HepG2 (cell line): Measurements from ENCODE around the gene LSR. TPM values are rescaled to one million over a fixed set of nuclear protein-coding genes. Genes with fewer than 3 reads are reported as not detected.
A peak's percentile ranks its signal among the peaks of the same experiment; 100 is the strongest.

Experiments
- AGO2 ChIP-seq: fragments of 200-400 bp; formaldehyde crosslinking; optimal IDR thresholded peaks from 2 replicates; pipeline ENCODE3; 2017; ENCODE audit warnings: mild to moderate bottlenecking, low read depth, low read length, moderate library complexity
- CAMTA2 ChIP-seq: sonication (generic); formaldehyde crosslinking; IDR thresholded peaks from 2 replicates; pipeline ENCODE4 v1.4.0; 2020; ENCODE audit warnings: mild to moderate bottlenecking, missing genetic modification reagents, borderline replicate concordance
- CCAR2 ChIP-seq: fragments of 200-400 bp; formaldehyde crosslinking; optimal IDR thresholded peaks from 2 replicates; pipeline ENCODE3; 2018; ENCODE audit warnings: low read depth, mild to moderate bottlenecking, low read length, moderate library complexity
- DPF2 ChIP-seq: sonication (generic); formaldehyde crosslinking; IDR thresholded peaks from 2 replicates; pipeline ENCODE4 v1.4.0; 2020; ENCODE audit warnings: mild to moderate bottlenecking, low read depth, missing genetic modification reagents, borderline replicate concordance
- GABPA ChIP-seq, 2 experiments: IDR thresholded peaks; 2 replicates each; pipeline ENCODE4 v1.6.1; 2011 to 2016; ENCODE audit warnings: low read depth in 2 of 2, low read length in 1 of 2, missing biosample characterization in 1 of 2, missing genetic modification characterization in 1 of 2
- IRX3 ChIP-seq: sonication (generic); formaldehyde crosslinking; IDR thresholded peaks from 2 replicates; pipeline ENCODE4 v1.8.1; 2023; ENCODE audit warnings: mild to moderate bottlenecking, low read depth, missing genetic modification reagents, borderline replicate concordance
- JDP2 ChIP-seq: sonication (generic); formaldehyde crosslinking; IDR thresholded peaks from 2 replicates; pipeline ENCODE4 v1.8.1; 2022; ENCODE audit warnings: missing genetic modification reagents, borderline replicate concordance
- MLX ChIP-seq: IDR thresholded peaks from 2 replicates; pipeline ENCODE4 v1.6.1; 2016
- REPIN1 ChIP-seq: sonication (generic); formaldehyde crosslinking; IDR thresholded peaks from 2 replicates; pipeline ENCODE4 v1.8.0; 2022; ENCODE audit warnings: missing genetic modification reagents, low read depth, mild to moderate bottlenecking, borderline replicate concordance
- RORA ChIP-seq: sonication (generic); formaldehyde crosslinking; IDR thresholded peaks from 2 replicates; pipeline ENCODE4 v1.5.0; 2020; ENCODE audit warnings: mild to moderate bottlenecking, missing genetic modification reagents, moderate library complexity
- STAT5B ChIP-seq: sonication (generic); formaldehyde crosslinking; IDR thresholded peaks from 2 replicates; pipeline ENCODE4 v1.4.0; 2020; ENCODE audit warnings: missing genetic modification reagents
- TCF7 ChIP-seq: sonication (generic); IDR thresholded peaks from 2 replicates; pipeline ENCODE4 v1.6.1; 2016; ENCODE audit warnings: antibody characterized with exemption, low read depth
- TEAD3 ChIP-seq: optimal IDR thresholded peaks from 2 replicates; pipeline ENCODE3; 2016; ENCODE audit warnings: borderline replicate concordance
- ZBTB8A ChIP-seq: sonication (generic); formaldehyde crosslinking; IDR thresholded peaks from 2 replicates; pipeline ENCODE4 v1.4.0; 2020; ENCODE audit warnings: mild to moderate bottlenecking, low read depth, missing genetic modification reagents, borderline replicate concordance
- ZC3H13 ChIP-seq: sonication (generic); formaldehyde crosslinking; IDR thresholded peaks from 2 replicates; pipeline ENCODE4 v1.8.1; 2023; ENCODE audit warnings: mild to moderate bottlenecking, missing genetic modification reagents, moderate library complexity
- ZFAT ChIP-seq: sonication (generic); formaldehyde crosslinking; conservative IDR thresholded peaks from 2 replicates; pipeline ENCODE4 v1.8.1; 2023; ENCODE audit warnings: missing genetic modification reagents, inconsistent platforms
- ZFYVE20 ChIP-seq: sonication (generic); formaldehyde crosslinking; IDR thresholded peaks from 2 replicates; pipeline ENCODE4 v1.8.0; 2023; ENCODE audit warnings: low read depth, mild to moderate bottlenecking, moderate library complexity, missing genetic modification reagents, borderline replicate concordance
- ZNF552 ChIP-seq: sonication (generic); formaldehyde crosslinking; IDR thresholded peaks from 2 replicates; pipeline ENCODE4 v1.9.0; 2022; ENCODE audit warnings: missing genetic modification reagents, mild to moderate bottlenecking, borderline replicate concordance
- ZNF563 ChIP-seq: sonication (generic); formaldehyde crosslinking; IDR thresholded peaks from 2 replicates; pipeline ENCODE4 v1.8.0; 2022; ENCODE audit warnings: mild to moderate bottlenecking, moderate library complexity, missing genetic modification reagents
- ZNF598 ChIP-seq: sonication (generic); formaldehyde crosslinking; IDR thresholded peaks from 2 replicates; pipeline ENCODE4 v1.5.1; 2020; ENCODE audit warnings: mild to moderate bottlenecking, missing genetic modification reagents, borderline replicate concordance
- ZNF703 ChIP-seq: sonication (generic); formaldehyde crosslinking; IDR thresholded peaks from 2 replicates; pipeline ENCODE4 v1.5.1; 2020; ENCODE audit warnings: missing genetic modification reagents, mild to moderate bottlenecking, moderate library complexity, borderline replicate concordance
- ZNF709 ChIP-seq: sonication (generic); formaldehyde crosslinking; IDR thresholded peaks from 2 replicates; pipeline ENCODE4 v1.5.0; 2020; ENCODE audit warnings: mild to moderate bottlenecking, missing genetic modification reagents
- ZSCAN29 ChIP-seq: sonication (generic); formaldehyde crosslinking; conservative IDR thresholded peaks from 2 replicates; pipeline ENCODE4 v1.4.0; 2020; ENCODE audit warnings: mild to moderate bottlenecking, missing genetic modification reagents
- polyA plus RNA-seq, 8 experiments: library from polyadenylated mRNA; depleted of rRNA in 3 of 8; stranded (reverse) in 7 of 8; unstranded in 1 of 8; fragments of >200 nt; fragmentation: Illumina TruSeq in 4 of 8; extraction: Trizol in 4 of 8; gene quantifications; 2 replicates each; pipeline versions ENCODE4 v1.2.1 to v1.2.3, GENCODE V29; 2011 to 2016; ENCODE audit warnings: low read depth in 4 of 8, missing spikeins in 1 of 8, mixed read lengths in 1 of 8; ENCODE audit not compliant: insufficient read depth in 1 of 8
- total RNA-seq, 5 experiments: library from RNA; depleted of rRNA; stranded (reverse); fragments of >200 nt; fragmentation: Illumina TruSeq; extraction: Trizol; gene quantifications; 2 replicates each; pipeline ENCODE4 v1.2.3, GENCODE V29; 2016; ENCODE audit warnings: low read depth in 1 of 5
- TF ChIP-seq, protein P1 (sequence below): sonication (generic); formaldehyde crosslinking; IDR thresholded peaks from 2 replicates; pipeline ENCODE4 v1.5.0; 2020; ENCODE audit warnings: missing genetic modification reagents
- TF ChIP-seq, protein P2 (sequence below): sonication (generic); formaldehyde crosslinking; IDR thresholded peaks from 2 replicates; pipeline ENCODE4 v1.8.0; 2022; ENCODE audit warnings: missing genetic modification reagents, low read depth, mild to moderate bottlenecking, borderline replicate concordance
- TF ChIP-seq, protein P3 (sequence below): conservative IDR thresholded peaks from 2 replicates; pipeline ENCODE4 v1.6.1; 2018; ENCODE audit warnings: missing genetic modification reagents

The LSR gene
- total and polyA plus RNA-seq, 2 of the 13 experiments (the other 11 are each of a cell fraction or from before 2014, with no cell fraction given) = 29.2 to 79.2 TPM

GRCh38 chr19:35248310-35249145, at the start of gene LSR (continued):
- TF ChIP-seq ZNF598 (CRISPR knock-in tag) (no peak), ZSCAN29 (CRISPR knock-in tag) (0 out of 2 replicates have a peak, but pooled peaks have one; percentile 24), REPIN1 (peak; percentile 95), ZC3H13 (peak; percentile 97), ZFYVE20 (no peak), RORA (CRISPR knock-in tag) (no peak), JDP2 (CRISPR knock-in tag) (no peak; the same call in 1 of the 2 replicates), ZNF552 (CRISPR knock-in tag) (peak; percentile 52; the same call in 1 of the 2 replicates), AGO2 (peak; percentile 71), IRX3 (peak; percentile 83; the same call in 1 of the 2 replicates), CCAR2 (no peak), STAT5B (CRISPR knock-in tag) (peak; percentile 84; the same call in 1 of the 2 replicates), ZNF703 (CRISPR knock-in tag) (peak; percentile 35; the same call in 1 of the 2 replicates), CAMTA2 (no peak; the same call in 1 of the 2 replicates), TCF7 (no peak), DPF2 (no peak), ZFAT (CRISPR knock-in tag) (no peak), MLX (CRISPR knock-in tag) (peak; percentile 68), GABPA (IDR thresholded peaks at IDR 0.05; ENCODE audit: low read depth, low read length) (peak; percentile 78), GABPA (CRISPR knock-in tag; IDR thresholded peaks at IDR 0.05; ENCODE audit: low read depth) (peak; percentile 92), ZBTB8A (CRISPR knock-in tag) (no peak; the same call in 1 of the 2 replicates), TEAD3 (CRISPR knock-in tag) (peak; percentile 61), ZNF563 (peak; percentile 95), ZNF709 (CRISPR knock-in tag) (peak; percentile 97)
- TF ChIP-seq, protein P1, sequence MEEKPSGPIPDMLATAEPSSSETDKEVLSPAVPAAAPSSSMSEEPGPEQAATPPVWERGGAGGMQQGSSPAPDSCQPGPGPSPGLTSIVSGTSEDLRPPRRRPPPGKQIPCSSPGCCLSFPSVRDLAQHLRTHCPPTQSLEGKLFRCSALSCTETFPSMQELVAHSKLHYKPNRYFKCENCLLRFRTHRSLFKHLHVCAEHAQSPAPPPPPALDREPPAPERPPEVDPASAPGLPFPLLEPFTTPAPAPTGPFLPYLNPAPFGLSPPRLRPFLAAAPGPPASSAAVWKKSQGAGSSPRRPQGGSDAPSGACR (CRISPR knock-in tag) = peak; percentile 92
- TF ChIP-seq, protein P2, sequence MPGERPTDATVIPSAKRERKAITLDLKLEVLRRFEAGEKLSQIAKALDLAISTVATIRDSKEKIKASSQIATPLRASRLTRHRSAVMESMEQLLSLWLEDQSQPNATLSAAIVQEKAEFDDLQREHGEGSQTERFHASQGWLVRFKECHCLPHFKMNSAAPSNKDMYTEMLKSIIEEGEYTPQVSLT = no peak; the same call in 1 of the 2 replicates
- TF ChIP-seq, protein P3, sequence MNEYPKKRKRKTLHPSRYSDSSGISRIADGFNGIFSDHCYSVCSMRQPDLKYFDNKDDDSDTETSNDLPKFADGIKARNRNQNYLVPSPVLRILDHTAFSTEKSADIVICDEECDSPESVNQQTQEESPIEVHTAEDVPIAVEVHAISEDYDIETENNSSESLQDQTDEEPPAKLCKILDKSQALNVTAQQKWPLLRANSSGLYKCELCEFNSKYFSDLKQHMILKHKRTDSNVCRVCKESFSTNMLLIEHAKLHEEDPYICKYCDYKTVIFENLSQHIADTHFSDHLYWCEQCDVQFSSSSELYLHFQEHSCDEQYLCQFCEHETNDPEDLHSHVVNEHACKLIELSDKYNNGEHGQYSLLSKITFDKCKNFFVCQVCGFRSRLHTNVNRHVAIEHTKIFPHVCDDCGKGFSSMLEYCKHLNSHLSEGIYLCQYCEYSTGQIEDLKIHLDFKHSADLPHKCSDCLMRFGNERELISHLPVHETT (CRISPR knock-in tag) = peak; percentile 73; the same call in 1 of the 2 replicates
